Fibroblast of lung (primary cell): ENCODE data around the gene PPAN. TPM values are rescaled to one million over a fixed set of nuclear protein-coding genes. Genes with fewer than 3 reads are reported as not detected.

Experiments used
- DNase-seq, 2 donors: peaks; one replicate each; pipeline versions ENCODE4 v3.0.0 to v3.0.0-alpha.2; 2010; ENCODE audit warnings: low read depth in 2 of 2
- H2AFZ ChIP-seq: 2 replicates; pipeline ENCODE4 v1.5.1; 2012; ENCODE audit warnings: low read length, control low read depth, inconsistent platforms
- H3K27ac ChIP-seq: 2 replicates; pipeline ENCODE4 v1.5.1; 2011; ENCODE audit warnings: low read length, control low read depth; ENCODE audit not compliant: insufficient read depth
- H3K27me3 ChIP-seq: 2 replicates; pipeline ENCODE4 v1.5.1; 2011; ENCODE audit warnings: mild to moderate bottlenecking, low read length; ENCODE audit not compliant: control insufficient read depth, insufficient read depth
- H3K36me3 ChIP-seq: 2 replicates; pipeline ENCODE4 v1.5.1; 2011; ENCODE audit warnings: low read length; ENCODE audit not compliant: control insufficient read depth, insufficient read depth
- H3K4me1 ChIP-seq: 2 replicates; pipeline ENCODE4 v1.5.1; 2011; ENCODE audit warnings: low read length; ENCODE audit not compliant: control insufficient read depth, insufficient read depth; ENCODE audit errors: extremely low read depth
- H3K4me2 ChIP-seq: 2 replicates; pipeline ENCODE4 v1.5.1; 2011; ENCODE audit warnings: low read length, control low read depth; ENCODE audit not compliant: insufficient read depth; ENCODE audit errors: extremely low read depth
- H3K4me3 ChIP-seq, 4 experiments: fragments of 200-600 bp in 1 of 4; sonication (generic) in 1 of 4; replicated peaks in 1 of 4; 2 replicates each; pipeline ENCODE4 v1.5.1; 2011 to 2016; ENCODE audit warnings: low read length in 4 of 4, low read depth in 3 of 4, mild to moderate bottlenecking in 3 of 4, control low read depth in 2 of 4, inconsistent platforms in 1 of 4, mixed read lengths in 1 of 4; ENCODE audit not compliant: insufficient read depth in 1 of 4; ENCODE audit errors: control extremely low read depth in 1 of 4
- H3K79me2 ChIP-seq: 2 replicates; pipeline ENCODE4 v1.5.1; 2012; ENCODE audit warnings: mild to moderate bottlenecking, low read length, inconsistent platforms; ENCODE audit not compliant: control insufficient read depth, insufficient read depth
- H3K9ac ChIP-seq: 2 replicates; pipeline ENCODE4 v1.5.1; 2011; ENCODE audit warnings: mild to moderate bottlenecking, low read length, control low read depth; ENCODE audit not compliant: insufficient read depth
- H3K9me3 ChIP-seq: 2 replicates; pipeline ENCODE4 v1.5.1; 2012; ENCODE audit warnings: low read depth, low read length; ENCODE audit not compliant: control insufficient read depth, insufficient read depth
- H4K20me1 ChIP-seq: 2 replicates; pipeline ENCODE4 v1.5.1; 2011; ENCODE audit warnings: low read length; ENCODE audit not compliant: control insufficient read depth, insufficient read depth; ENCODE audit errors: extremely low read depth
- EZH2 ChIP-seq: IDR thresholded peaks from 2 replicates; pipeline ENCODE4 v1.5.1; 2012; ENCODE audit warnings: low read length, control low read depth, mild to moderate bottlenecking; ENCODE audit errors: missing control alignments
- polyA plus RNA-seq, 2 donors: library from polyadenylated mRNA; depleted of rRNA in 1 of 2; stranded (reverse) in 1 of 2; unstranded in 1 of 2; fragments of >200 nt; gene quantifications; 2 replicates each; pipeline ENCODE4 v1.2.1, GENCODE V29; 2011 to 2012; ENCODE audit warnings: missing spikeins in 1 of 2
- total RNA-seq: library from RNA; depleted of rRNA; stranded (reverse); fragments of >200 nt; gene quantifications from 2 replicates; pipeline ENCODE4 v1.2.1, GENCODE V29; 2014
- TF ChIP-seq, protein P1 (sequence below), 2 donors: IDR thresholded peaks in 1 of 2; conservative IDR thresholded peaks in 1 of 2; 1 replicate in 1 of 2; 2 replicates in 1 of 2; pipeline ENCODE4 v1.5.1; 2011 to 2012; ENCODE audit warnings: low read length in 2 of 2, control low read depth in 1 of 2, inconsistent platforms in 1 of 2, low read depth in 1 of 2, mild to moderate bottlenecking in 1 of 2

PPAN gene
- total and polyA plus RNA-seq, 2 donors (not counting 1 experiment from before 2014, with no cell fraction given), result 15.3 to 22.6 TPM

- peaks cover 6% of the 10 kb centered on the region for H3K4me1 ChIP-seq
- H3K79me2 ChIP-seq, result peaks cover 17% of the 10 kb centered on the region
- no peak for DNase-seq
- H3K27me3 ChIP-seq, result no peaks in the 10 kb centered on the region
- TF ChIP-seq EZH2, result no peak
- TF ChIP-seq, protein P1, sequence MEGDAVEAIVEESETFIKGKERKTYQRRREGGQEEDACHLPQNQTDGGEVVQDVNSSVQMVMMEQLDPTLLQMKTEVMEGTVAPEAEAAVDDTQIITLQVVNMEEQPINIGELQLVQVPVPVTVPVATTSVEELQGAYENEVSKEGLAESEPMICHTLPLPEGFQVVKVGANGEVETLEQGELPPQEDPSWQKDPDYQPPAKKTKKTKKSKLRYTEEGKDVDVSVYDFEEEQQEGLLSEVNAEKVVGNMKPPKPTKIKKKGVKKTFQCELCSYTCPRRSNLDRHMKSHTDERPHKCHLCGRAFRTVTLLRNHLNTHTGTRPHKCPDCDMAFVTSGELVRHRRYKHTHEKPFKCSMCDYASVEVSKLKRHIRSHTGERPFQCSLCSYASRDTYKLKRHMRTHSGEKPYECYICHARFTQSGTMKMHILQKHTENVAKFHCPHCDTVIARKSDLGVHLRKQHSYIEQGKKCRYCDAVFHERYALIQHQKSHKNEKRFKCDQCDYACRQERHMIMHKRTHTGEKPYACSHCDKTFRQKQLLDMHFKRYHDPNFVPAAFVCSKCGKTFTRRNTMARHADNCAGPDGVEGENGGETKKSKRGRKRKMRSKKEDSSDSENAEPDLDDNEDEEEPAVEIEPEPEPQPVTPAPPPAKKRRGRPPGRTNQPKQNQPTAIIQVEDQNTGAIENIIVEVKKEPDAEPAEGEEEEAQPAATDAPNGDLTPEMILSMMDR (conservative IDR thresholded peaks at IDR 0.05 in 1 of 2, IDR thresholded peaks at IDR 0.05 in 1 of 2; ENCODE audit: low read depth in 1 of 2, low read length in 2 of 2), result no peak
- no peak overlapping the region for H3K4me2 ChIP-seq
- no peak overlapping the region for H3K4me3 ChIP-seq
- H4K20me1 ChIP-seq, result no peaks in the 10 kb centered on the region
- H3K9ac ChIP-seq, result no peak overlapping the region
- no peaks in the 10 kb centered on the region for H3K9me3 ChIP-seq
- no peak overlapping the region for H2AFZ ChIP-seq
- H3K27ac ChIP-seq, result no peak overlapping the region
- peaks cover 4% of the 10 kb centered on the region for H3K36me3 ChIP-seq
Measured at GRCh38 chr19:10102787-10103236, 3.4 kb upstream of the PPAN start.

DNA sequence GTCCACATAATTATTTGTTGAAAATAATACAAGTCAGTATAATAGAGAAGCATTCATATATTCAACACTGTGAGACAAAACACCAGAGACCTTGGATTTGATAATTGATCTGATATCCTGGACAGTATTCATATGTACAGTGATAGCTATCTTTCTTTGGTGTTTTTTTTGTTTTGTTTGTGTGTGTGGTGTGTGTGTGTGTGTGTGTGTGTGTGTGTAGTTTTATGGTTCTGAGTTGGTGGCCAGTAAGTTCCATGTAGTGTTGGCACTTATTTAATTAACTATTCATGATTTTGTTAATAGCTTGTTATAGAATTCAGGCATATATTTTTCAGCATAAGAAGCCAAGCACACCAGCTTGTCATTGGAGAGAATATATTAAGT, 2.0 kb upstream of the PPAN start:
- no peak overlapping the region for H3K27ac ChIP-seq
- no peak overlapping the region for H3K9ac ChIP-seq
- no peaks in the 10 kb centered on the region for H4K20me1 ChIP-seq
- no peaks in the 10 kb centered on the region for H3K27me3 ChIP-seq
- TF ChIP-seq, protein P1 (conservative IDR thresholded peaks at IDR 0.05 in 1 of 2, IDR thresholded peaks at IDR 0.05 in 1 of 2; ENCODE audit: low read depth in 1 of 2, low read length in 2 of 2), result no peak
- no peak for TF ChIP-seq EZH2
- no peak for DNase-seq
- H3K4me2 ChIP-seq, result no peak overlapping the region
- peaks cover 8% of the 10 kb centered on the region for H3K36me3 ChIP-seq
- no peak overlapping the region for H3K4me3 ChIP-seq
- peaks cover 22% of the 10 kb centered on the region for H3K79me2 ChIP-seq
- H2AFZ ChIP-seq, result no peak overlapping the region
- H3K4me1 ChIP-seq, result peaks cover 6% of the 10 kb centered on the region
- H3K9me3 ChIP-seq, result no peaks in the 10 kb centered on the region

- Histone ChIP-seq H3K27ac (no peak overlapping the region), H2AFZ (peak overlapping the region; percentile 52), H3K27me3 (no peaks in the 10 kb centered on the region), H3K9me3 (no peaks in the 10 kb centered on the region), H3K9ac (no peak overlapping the region), H3K79me2 (peaks cover 22% of the 10 kb centered on the region), H3K4me2 (no peak overlapping the region), H3K4me1 (peaks cover 6% of the 10 kb centered on the region), H4K20me1 (no peaks in the 10 kb centered on the region), H3K36me3 (peaks cover 12% of the 10 kb centered on the region), H3K4me3 (no peak overlapping the region)
- TF ChIP-seq, protein P1 (conservative IDR thresholded peaks at IDR 0.05 in 1 of 2, IDR thresholded peaks at IDR 0.05 in 1 of 2; ENCODE audit: low read depth in 1 of 2, low read length in 2 of 2), result no peak
- no peak for TF ChIP-seq EZH2
- DNase-seq, result no peak
Measured at GRCh38 chr19:10104665-10105508, 1.3 kb upstream of the PPAN start.
